Measurements from ENCODE around the gene CYP27C1.
"Not testable (repeated sequence)": the region's sequence is repeated elsewhere in the genome, so short reads cannot be mapped to it uniquely, and the experiment has no call there.

Gene CYP27C1

GRCh38 chr2:127164761-127165538 is 55.1 kb downstream of the CYP27C1 start:
- H3K9ac ChIP-seq: no peak overlapping the region
- no peak overlapping the region for H3K4me3 ChIP-seq (ENCODE audit: low read depth, low read length)
- no peaks in the 10 kb centered on the region for H3K36me3 ChIP-seq (ENCODE audit: control insufficient read depth, insufficient read depth, low read length)
- no peak overlapping the region for H2AFZ ChIP-seq
- no peaks in the 10 kb centered on the region for H3K9me3 ChIP-seq (ENCODE audit: control insufficient read depth, low read length)
- H3K27ac ChIP-seq: no peak overlapping the region
- no peaks in the 10 kb centered on the region for H3K27me3 ChIP-seq (ENCODE audit: control insufficient read depth, insufficient read depth, low read length)
- H3K4me1 ChIP-seq: peaks cover 2% of the 10 kb centered on the region
- no peak for TF ChIP-seq CTCF (IDR thresholded peaks at IDR 0.05)
- H3K79me2 ChIP-seq: no peaks in the 10 kb centered on the region
- H3K4me2 ChIP-seq (ENCODE audit: low read length): no peak overlapping the region

- Histone ChIP-seq H3K4me2 (ENCODE audit: low read length) (no peak overlapping the region), H3K9ac (no peak overlapping the region), H3K9me3 (ENCODE audit: control insufficient read depth, low read length) (no peaks in the 10 kb centered on the region), H3K27me3 (ENCODE audit: control insufficient read depth, insufficient read depth, low read length) (no peaks in the 10 kb centered on the region), H3K4me3 (ENCODE audit: low read depth, low read length) (no peak overlapping the region), H3K27ac (no peak overlapping the region), H3K4me1 (no peaks in the 10 kb centered on the region), H2AFZ (no peak overlapping the region), H3K36me3 (ENCODE audit: control insufficient read depth, insufficient read depth, low read length) (no peaks in the 10 kb centered on the region), H3K79me2 (no peaks in the 10 kb centered on the region)
- no peak for TF ChIP-seq CTCF (IDR thresholded peaks at IDR 0.05)
Measured at GRCh38 chr2:127163921-127164320, 56.2 kb downstream of the CYP27C1 start.

GRCh38 chr2:127163090-127163406 is 57.1 kb downstream of the CYP27C1 start:
- not testable (repeated sequence) for H3K36me3 ChIP-seq (ENCODE audit: control insufficient read depth, insufficient read depth, low read length); H3K4me3 ChIP-seq (ENCODE audit: low read depth, low read length); H3K9me3 ChIP-seq (ENCODE audit: control insufficient read depth, low read length); H3K27me3 ChIP-seq (ENCODE audit: control insufficient read depth, insufficient read depth, low read length); H3K79me2 ChIP-seq; H3K4me2 ChIP-seq (ENCODE audit: low read length); H3K9ac ChIP-seq; H2AFZ ChIP-seq; H3K4me1 ChIP-seq; H3K27ac ChIP-seq

GRCh38 chr2:127162261-127163089 is 57.6 kb downstream of the CYP27C1 start:
- H3K27ac ChIP-seq: no peak overlapping the region
- no peak overlapping the region for H3K9ac ChIP-seq
- no peak for TF ChIP-seq CTCF (IDR thresholded peaks at IDR 0.05)

GRCh38 chr2:127161176-127162136 is 58.6 kb downstream of the CYP27C1 start:
- Histone ChIP-seq H3K4me3 (ENCODE audit: low read depth, low read length) (no peak overlapping the region), H3K27me3 (ENCODE audit: control insufficient read depth, insufficient read depth, low read length) (no peaks in the 10 kb centered on the region), H3K27ac (no peak overlapping the region), H3K79me2 (no peaks in the 10 kb centered on the region), H3K9me3 (ENCODE audit: control insufficient read depth, low read length) (no peaks in the 10 kb centered on the region), H3K4me1 (no peaks in the 10 kb centered on the region), H3K36me3 (ENCODE audit: control insufficient read depth, insufficient read depth, low read length) (no peaks in the 10 kb centered on the region), H3K9ac (no peak overlapping the region), H3K4me2 (ENCODE audit: low read length) (no peak overlapping the region), H2AFZ (no peak overlapping the region)
- TF ChIP-seq CTCF (IDR thresholded peaks at IDR 0.05): no peak

More at GRCh38 chr2:127162261-127163089, 57.6 kb downstream of the CYP27C1 start:
- Histone ChIP-seq H3K4me3 (ENCODE audit: low read depth, low read length) (no peak overlapping the region), H3K4me1 (no peaks in the 10 kb centered on the region), H3K9me3 (ENCODE audit: control insufficient read depth, low read length) (no peaks in the 10 kb centered on the region), H3K36me3 (ENCODE audit: control insufficient read depth, insufficient read depth, low read length) (no peaks in the 10 kb centered on the region), H3K79me2 (no peaks in the 10 kb centered on the region), H2AFZ (no peak overlapping the region), H3K4me2 (ENCODE audit: low read length) (no peak overlapping the region), H3K27me3 (ENCODE audit: control insufficient read depth, insufficient read depth, low read length) (no peaks in the 10 kb centered on the region)
